ENCODE measurements around the gene BCL7C.

DNA sequence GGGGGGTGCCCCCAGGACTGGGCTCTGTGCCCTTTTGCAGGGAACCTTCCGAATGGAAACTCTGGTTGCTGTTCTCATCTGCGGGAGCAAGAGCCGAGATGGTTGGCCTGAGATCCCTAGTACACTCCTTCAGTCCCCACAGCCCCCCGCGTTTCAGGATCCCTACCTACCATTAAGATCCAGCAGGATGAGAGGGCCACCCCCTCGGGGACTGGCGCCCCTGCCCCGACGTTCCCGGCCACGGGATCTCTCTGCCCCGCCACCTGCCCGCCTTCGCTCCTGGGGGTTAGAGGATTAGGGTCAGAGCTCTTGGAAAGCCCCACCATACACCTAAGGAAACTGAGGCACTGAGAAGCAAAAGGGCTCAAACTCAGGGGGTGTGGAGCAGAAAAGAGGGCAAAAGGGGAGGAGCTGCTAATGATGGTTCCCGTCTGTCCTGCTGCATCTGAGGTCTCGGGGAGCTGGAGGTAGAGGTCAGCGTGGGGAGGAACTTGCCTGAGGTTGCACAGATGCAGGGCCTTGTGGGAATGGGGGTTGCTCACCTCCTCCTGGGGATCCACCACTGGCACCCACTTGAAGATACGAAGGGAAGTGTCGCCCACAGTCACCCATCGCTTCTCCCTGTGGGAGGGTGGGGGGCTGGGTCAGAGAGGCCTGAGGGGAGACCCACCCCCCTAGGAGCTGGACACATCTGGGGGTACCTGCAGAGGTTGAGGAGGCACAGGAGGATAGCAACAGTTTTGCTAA, 1.0 kb downstream of the BCL7C start:
- TF ChIP-seq POLR2A (IDR thresholded peaks at IDR 0.05; ENCODE audit: borderline replicate concordance, extremely low read depth, insufficient read depth, insufficient read length) (no peak), EGR1 (IDR thresholded peaks at IDR 0.05; ENCODE audit: low read depth) (no peak), YY1 (IDR thresholded peaks at IDR 0.05; ENCODE audit: extremely low read depth, insufficient replicate concordance, low read depth, low read length) (no peak), CEBPB (IDR thresholded peaks at IDR 0.05; ENCODE audit: low read depth) (no peak), POLR2AphosphoS5 (IDR thresholded peaks at IDR 0.05; ENCODE audit: low read depth, low read length) (no peak), RAD21 (IDR thresholded peaks at IDR 0.05; ENCODE audit: low read depth) (no peak)
- TF ChIP-seq, protein P1, sequence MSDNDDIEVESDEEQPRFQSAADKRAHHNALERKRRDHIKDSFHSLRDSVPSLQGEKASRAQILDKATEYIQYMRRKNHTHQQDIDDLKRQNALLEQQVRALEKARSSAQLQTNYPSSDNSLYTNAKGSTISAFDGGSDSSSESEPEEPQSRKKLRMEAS (IDR thresholded peaks at IDR 0.05): no peak
- TF ChIP-seq, protein P2, sequence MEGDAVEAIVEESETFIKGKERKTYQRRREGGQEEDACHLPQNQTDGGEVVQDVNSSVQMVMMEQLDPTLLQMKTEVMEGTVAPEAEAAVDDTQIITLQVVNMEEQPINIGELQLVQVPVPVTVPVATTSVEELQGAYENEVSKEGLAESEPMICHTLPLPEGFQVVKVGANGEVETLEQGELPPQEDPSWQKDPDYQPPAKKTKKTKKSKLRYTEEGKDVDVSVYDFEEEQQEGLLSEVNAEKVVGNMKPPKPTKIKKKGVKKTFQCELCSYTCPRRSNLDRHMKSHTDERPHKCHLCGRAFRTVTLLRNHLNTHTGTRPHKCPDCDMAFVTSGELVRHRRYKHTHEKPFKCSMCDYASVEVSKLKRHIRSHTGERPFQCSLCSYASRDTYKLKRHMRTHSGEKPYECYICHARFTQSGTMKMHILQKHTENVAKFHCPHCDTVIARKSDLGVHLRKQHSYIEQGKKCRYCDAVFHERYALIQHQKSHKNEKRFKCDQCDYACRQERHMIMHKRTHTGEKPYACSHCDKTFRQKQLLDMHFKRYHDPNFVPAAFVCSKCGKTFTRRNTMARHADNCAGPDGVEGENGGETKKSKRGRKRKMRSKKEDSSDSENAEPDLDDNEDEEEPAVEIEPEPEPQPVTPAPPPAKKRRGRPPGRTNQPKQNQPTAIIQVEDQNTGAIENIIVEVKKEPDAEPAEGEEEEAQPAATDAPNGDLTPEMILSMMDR (IDR thresholded peaks at IDR 0.05 in 2 of 3, conservative IDR thresholded peaks at IDR 0.05 in 1 of 3; ENCODE audit: borderline replicate concordance in 1 of 3, insufficient read depth in 1 of 3, low read depth in 2 of 3, low read length in 2 of 3): no peak

Measured in HCT116 (cell line).